Measurements from ENCODE around the gene POLR3E.

Gene POLR3E

GRCh38 chr16:22317001-22317530 lies 19.9 kb downstream of the POLR3E start:
- no peak for DNase-seq

- DNase-seq = no peak
These were observed 20.4 kb downstream of the POLR3E start for GRCh38 chr16:22317625-22318024.

DNA sequence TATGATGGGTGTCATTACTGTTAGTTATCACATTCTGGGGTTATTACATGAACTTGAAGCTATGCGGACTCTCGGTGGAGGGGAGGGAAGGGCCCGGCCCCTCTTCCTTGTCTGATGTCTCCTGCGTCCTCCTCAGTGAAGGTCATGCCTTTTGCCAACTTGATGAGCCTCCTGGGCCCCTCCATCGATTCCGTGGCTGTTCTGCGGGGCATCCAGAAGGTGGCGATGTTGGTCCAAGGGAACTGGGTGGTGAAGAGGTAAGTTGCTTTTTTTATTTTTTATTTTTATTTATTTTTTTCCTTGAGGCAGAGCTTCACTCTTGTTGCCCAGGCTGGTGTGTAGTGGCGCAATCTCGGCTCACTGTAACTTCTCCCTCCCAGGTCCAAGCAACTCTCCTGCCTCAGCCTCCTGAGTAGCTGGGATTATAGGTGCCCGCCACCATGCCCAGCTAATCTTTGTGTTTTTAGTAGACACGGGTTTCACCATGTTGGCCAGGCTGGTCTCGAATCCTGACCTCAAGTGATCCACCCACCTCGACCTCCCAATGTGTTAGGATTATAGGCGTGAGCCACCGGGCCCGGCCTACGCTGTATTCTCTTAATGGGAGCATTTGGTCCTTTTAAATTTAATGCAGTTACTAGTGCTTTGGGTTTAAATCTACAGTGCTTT lies 21.6 kb downstream of the POLR3E start:
- peak; percentile 73 for DNase-seq

DNA sequence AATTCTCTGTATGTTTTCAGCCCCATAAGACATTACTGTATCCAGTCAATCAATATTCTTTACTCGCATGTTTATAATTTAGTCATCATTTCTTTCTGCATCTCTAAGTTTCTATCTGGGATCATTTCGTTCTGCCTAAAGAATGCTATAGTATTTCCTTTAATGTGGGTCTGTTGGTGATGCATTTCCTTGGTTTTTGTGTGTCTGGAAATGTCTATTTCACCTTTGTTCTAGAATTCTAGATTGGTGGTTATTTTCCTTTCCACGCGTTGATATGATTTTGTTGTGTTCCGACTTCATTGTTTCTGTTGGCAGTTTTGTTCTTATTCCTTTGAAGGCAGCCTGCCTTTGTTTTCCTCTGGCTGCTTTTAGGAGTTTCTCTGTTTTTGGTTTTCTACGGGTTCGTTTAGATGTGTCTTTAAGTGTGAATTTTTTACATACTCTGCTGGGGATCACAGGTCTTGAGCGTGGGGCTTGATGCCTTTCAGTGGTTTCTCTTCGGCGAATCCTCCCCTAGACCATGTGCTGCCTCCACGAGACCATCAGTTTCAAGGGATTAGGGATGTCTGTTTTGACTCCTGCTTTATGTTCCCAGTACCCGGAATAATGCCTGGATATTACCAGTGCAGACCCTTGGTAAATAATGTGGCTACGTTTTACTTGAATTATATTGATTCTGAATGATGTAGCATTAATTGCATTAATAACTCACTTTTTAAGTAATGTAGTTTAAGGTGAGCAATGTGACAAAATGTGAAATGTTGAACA lies 23.5 kb downstream of the POLR3E start:
- no peak for DNase-seq

DNA sequence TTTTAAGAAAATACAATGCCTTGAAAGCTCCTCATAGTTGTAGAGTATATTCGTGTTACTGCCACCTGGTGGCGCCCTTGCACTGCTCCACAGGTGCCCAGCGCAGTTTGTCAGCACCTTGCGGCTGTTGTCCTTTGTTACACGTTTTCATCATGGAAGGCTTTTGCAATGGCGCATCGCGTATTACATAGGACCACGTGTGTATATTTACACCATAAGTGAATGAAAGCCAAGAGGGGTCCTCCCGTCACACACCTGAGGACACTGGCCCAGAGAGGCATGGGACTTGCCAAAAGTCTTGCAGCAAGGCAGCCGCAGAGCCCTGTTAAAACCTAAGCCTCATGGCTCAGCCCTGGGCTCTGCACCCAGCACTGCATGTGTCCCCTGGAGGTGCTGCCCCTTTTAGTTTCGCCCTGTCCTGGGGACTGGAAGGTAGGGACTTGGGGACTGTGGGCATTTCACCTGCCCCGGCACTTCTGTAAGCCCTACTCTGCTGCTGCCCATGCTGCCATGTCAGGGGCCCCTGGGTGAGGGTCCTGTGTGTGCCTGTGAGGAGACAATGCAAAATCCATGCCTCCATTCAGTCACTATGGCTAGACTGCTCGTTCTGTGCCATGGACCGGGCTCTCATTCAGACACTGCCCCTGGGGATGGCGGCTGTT lies 24.3 kb downstream of the POLR3E start:
- peak; percentile 75 for DNase-seq

DNA sequence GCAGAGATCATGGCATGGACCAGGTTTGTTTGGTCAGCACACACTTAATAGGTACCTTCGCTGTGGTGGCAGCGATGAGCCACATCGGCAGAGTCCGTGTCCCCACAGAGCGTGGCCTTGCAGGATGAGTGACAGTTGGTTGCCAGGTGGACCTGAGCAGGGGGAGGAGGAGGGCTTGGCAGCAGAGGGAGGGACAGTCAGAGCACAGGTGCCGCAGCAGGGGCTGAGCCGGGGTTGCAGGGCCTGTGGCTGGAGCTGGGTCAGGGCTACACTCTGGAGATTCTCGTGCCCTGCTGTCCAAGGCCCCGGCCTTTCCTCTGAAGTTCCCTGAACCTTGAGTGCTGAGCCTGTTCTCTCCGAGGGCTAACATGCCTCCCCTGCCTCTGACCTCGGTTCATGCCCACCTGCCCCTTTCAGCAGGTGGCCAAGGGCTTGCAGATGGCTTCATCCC lies 24.8 kb downstream of the POLR3E start:
- DNase-seq = no peak

DNA sequence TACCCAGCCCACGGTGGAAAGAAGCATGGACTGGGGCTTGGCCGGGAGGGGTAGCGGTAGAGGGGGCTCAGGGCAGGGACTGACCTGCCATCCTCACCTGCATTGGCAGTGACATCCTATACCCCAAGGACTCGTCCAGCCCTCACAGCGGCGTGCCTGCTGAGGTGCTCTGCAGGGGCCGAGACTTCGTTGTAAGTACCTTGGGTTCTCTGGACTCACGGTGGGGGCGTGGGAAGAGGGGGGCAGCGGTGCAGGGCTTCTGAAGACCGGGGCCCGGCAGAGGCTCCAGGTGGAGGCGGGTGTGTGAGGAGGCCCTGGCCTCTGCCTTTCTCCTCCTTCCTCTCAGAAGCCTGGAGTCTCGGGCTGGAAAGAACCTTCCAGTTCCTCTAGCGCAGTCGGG lies 25.5 kb downstream of the POLR3E start:
- DNase-seq = no peak

DNA sequence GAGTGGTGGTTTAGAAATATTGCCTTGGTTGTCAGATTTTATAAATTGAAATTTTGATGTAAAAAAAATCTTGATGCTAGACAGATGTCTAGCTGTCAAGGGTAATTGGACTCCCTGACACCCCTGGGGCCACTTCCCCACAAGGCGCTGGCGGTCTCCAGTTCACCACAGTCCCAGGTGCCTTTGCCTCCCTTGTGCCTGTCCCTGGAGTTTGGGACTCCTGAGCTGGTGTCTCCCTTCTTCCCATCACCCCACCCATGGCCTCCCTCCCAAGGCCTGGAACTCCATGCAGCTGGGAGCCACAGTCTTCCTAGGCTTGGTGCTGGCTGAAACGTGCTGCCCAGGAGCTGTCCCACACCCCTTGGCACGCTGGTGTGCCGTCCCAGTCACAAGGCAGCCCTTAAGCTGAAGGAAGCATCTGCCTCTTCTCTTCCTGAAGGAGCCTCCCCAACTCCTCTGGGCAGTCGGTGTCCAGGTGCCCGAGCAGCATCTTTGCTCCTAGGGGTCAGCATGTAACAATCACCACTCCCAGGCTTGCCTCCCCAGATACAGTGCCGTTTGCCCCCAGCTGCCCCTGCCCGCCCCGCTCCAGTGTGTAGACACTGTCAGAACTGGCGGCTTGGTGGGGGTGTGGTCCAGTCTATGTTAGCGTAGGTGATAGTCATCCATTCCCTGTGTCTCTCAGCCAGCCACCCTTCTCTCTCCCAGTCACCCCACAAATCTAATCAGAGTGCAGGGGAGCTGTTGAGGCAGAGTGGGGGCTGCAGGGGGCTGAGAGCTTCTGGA lies 26.2 kb downstream of the POLR3E start:
- no peak for DNase-seq

DNA sequence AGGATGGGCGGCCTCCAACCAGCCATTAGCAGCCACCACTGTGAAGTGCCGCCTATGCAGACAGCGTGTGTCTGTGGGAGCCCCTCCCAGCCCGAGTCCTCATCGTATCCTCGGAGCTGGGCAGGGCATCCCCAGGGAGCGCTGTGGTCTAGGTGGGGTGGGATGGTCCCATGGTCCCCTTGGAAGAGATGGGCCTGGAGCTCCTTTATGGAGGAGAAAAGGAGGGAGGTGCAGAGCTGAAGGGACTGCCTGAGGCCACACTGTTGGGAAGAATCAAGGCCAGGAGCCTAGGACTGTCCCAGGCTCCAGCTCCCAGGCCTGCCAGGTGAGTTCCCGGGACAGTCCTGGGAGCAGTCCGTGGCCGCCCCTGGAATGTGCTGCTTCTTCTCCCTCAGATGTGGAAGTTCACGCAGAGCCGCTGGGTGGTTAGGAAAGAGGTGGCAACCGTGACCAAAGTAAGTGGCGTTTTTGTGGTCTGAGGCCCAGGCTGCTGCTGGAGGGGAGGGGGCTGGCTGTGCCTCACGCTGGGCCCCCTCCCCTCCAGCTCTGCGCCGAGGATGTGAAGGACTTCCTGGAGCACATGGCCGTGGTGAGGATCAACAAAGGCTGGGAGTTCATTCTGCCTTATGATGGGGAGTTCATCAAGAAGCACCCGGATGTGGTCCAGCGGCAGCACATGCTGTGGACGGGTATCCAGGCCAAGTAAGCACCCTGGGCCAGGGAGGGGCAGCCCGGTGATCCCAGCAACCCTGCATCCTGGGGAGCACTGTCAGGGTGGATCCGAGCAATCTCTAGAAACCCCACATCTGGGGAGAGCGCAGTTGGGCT lies 27.0 kb downstream of the POLR3E start:
- DNase-seq = no peak

- no peak for DNase-seq
These were observed 27.8 kb downstream of the POLR3E start for GRCh38 chr16:22324787-22325597.

GRCh38 chr16:22325598-22326368 lies 28.6 kb downstream of the POLR3E start:
- no peak for DNase-seq

GRCh38 chr16:22326369-22326652 lies 29.1 kb downstream of the POLR3E start:
- no peak for DNase-seq

DNA sequence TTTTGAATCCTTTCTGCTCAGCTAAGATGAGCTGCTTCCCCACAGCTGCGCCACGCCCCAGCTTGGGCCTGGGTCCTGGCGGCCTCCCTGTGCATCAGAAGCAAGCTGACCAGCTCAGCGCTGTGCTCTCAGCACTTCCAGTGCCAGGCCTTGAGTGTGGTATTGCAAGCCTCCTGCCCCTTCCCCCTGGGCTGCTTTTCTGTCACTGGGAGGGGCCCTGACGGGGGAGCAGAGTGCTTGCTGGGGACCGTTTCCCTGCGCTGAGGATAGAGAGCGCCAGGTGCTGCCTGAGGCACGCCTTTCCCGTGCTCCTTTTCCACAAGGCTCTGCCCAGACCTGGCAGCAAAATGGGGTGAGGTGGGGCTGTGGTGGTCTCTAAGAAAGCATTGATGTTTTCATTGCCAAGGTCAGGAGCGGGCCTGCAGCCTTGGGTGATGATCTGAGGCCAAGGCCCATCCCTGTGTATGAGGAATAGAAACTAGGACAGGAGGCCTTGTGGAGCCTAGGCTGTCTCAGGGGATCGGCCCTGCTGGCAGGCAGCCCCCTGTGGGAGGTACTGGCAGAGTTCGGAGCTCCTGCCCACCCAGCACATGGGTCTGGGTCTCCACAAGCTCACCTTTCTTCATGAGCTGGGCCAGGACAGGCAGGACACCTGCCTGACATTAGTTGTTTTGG lies 29.7 kb downstream of the POLR3E start:
- DNase-seq = no peak

DNA sequence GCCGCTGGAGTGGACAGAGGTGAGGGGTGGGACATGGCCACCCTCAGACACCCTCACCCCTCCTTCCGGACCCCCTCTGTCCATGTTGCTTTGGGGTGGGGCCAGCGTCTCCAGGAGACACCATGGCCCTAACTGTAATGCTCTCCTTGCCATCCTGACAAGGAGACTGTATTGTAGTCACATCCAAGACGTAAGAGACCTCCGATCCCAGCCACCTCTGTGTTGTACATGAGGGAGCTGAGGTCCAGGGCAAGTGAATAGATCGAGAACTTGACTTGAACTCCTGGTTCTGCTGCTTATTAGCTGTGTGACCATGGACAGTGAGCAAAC lies 30.2 kb downstream of the POLR3E start:
- DNase-seq = no peak

GRCh38 chr16:22328081-22328725 lies 31.0 kb downstream of the POLR3E start:
- DNase-seq = no peak

DNA sequence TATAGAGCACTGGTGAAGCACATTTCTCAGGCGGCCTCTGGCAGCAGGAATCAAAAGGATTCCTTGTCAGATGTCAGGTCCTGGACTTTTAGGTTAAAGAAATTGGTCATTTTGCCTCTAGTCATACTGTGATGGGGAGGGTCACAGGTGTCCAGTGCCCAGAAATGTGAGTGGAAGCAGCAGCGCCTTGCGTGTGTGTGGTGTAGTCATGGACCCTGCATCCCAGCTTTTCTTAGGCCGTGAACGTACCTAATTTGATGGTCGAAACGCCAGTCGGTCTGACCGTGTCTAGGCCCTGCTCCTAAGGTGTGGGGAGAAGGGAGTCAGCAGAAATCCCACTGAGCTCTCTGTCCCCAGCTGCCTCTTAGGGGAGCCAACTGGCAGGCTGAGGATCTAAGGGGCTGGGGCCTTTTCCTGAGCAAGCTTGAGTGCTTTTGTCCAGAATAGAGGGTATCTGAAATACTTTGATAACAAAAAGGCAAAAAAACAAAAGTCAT lies 32.0 kb downstream of the POLR3E start:
- DNase-seq = no peak

- peak; percentile 33 for DNase-seq
These were observed 33.1 kb downstream of the POLR3E start for GRCh38 chr16:22330326-22330725.

DNA sequence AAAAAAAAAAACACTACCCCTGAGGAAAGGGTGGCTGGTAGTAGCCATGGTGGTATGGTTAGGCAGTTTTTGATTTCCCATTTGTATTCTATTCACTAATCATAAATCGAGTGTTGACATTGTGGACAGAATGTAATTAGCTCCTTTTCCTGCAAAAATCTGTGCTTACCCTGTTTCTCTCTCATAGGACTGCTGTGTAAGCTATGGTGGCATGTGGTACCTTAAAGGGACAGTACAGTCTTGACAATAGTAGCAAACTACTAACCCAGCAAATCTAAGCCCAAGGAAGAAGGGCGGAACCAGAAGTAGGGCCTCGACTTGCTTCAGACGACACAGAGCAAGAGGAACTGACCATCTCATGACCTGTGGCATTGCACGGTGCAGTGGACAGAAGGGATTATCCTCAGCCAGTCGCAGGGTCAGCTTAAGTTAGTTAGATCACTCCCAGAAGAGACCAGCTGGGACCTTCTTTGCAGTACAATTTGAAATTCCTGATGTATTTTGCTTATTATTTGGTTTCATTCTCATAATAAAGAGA lies 36.3 kb downstream of the POLR3E start:
- DNase-seq = peak; percentile 45

DNA sequence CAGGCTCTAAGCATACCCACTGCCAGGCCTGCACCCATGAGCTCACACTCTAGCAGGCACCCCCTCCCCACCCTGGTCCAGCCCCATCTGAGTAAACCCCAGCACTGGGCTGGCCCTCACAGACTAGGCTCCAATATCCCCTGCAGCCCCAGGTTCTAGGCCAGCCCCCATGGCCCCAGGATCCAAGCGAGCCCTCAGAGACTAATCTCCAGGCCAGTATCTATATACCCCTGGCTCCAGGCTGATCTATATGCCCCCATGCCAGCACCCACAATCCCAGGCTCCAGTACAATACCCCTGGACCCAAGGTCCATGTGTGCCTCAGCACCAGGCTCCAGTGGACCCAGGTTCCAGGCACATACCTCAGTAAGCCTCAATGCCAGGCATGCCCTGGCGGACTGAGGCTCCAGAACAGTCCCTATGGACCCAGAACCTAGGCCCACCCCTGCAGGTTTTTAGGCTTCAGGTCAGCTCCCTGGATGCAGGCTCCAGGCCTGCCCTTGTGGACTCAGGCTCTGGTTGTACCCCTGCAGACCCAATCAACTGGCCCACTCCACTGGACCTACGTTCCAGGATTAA lies 38.5 kb downstream of the POLR3E start:
- DNase-seq = no peak

Data from suppressor macrophage treated with lipopolysaccharide for 4 hours (primary cell).